HCT116 (cell line): Measurements from ENCODE around the gene KANK2. TPM values are rescaled to one million over a fixed set of nuclear protein-coding genes. Genes with fewer than 3 reads are reported as not detected.

Experiments used
- ATAC-seq: fragments of 200-7000 bp; cut with Tn5 transposase; 2 replicates; pipeline ENCODE4 v1.9.1; 2020; ENCODE audit warnings: mild to moderate bottlenecking, moderate library complexity
- BruUV-seq: library from RNA; stranded (reverse); fragments of 400-500 nt; replicated peaks from 2 replicates; lab custom pipeline; 2021; lab: Mats Ljungman, UMichigan
- CTCF ChIA-PET: fragments of 300-600 bp; sonication (Branson Sonifier 250); formaldehyde crosslinking; loops from one replicate; lab custom pipeline; 2021; ENCODE audit warnings: antibody characterized with exemption; lab: Charles Lee
- POLR2A ChIA-PET: fragments of 300-600, 350-600 bp; sonication (Branson Sonifier 250); formaldehyde crosslinking; loops from one replicate; lab custom pipeline; 2021; ENCODE audit warnings: antibody characterized with exemption; lab: Charles Lee
- RAD21 ChIA-PET, 2 experiments: fragments of 300-600 bp; sonication (Branson Sonifier 250); formaldehyde crosslinking; loops; one replicate each; lab custom pipeline; 2023; ENCODE audit warnings: low total read pairs in 2 of 2; ENCODE audit not compliant: uncharacterized antibody in 2 of 2, unreplicated experiment in 2 of 2, low non-redundant PET in 1 of 2; lab: Charles Lee
- DNase-seq: peaks from one replicate; pipeline ENCODE4 v3.0.0-alpha.2; 2010; ENCODE audit warnings: low read depth, low spot score
- H2AFZ ChIP-seq: fragments of 200-600 bp; shearing (Covaris generic), sonication (generic); 2 replicates; pipeline ENCODE4 v1.6.1; 2017; ENCODE audit warnings: low read depth, mixed run types, mixed read lengths, antibody characterized with exemption, low read length; ENCODE audit not compliant: poor library complexity, severe bottlenecking
- H3K27ac ChIP-seq: 2 replicates; pipeline ENCODE4 v1.5.1; 2012; ENCODE audit warnings: low read depth, low read length
- H3K27me3 ChIP-seq: fragments of 200-600 bp; sonication (generic); 2 replicates; pipeline ENCODE4 v1.6.1; 2016; ENCODE audit warnings: mixed run types, low read length, mixed read lengths; ENCODE audit not compliant: insufficient read depth
- H3K36me3 ChIP-seq, 2 experiments: fragments of 200-500 bp in 1 of 2; fragments of 200-600 bp in 1 of 2; sonication (Bioruptor generic) in 1 of 2; sonication (generic) in 1 of 2; 2 replicates each; pipeline versions ENCODE4 v1.5.1 to v1.6.1; 2014 to 2016; ENCODE audit warnings: low read length in 2 of 2, inconsistent platforms in 1 of 2, mixed read lengths in 1 of 2, mixed run types in 1 of 2; ENCODE audit not compliant: insufficient read depth in 2 of 2, control insufficient read depth in 1 of 2
- H3K4me1 ChIP-seq, 2 experiments: fragments of 200-600 bp in 1 of 2; sonication (generic) in 1 of 2; 2 replicates each; pipeline versions ENCODE4 v1.5.1 to v1.6.1; 2012 to 2017; ENCODE audit warnings: low read length in 2 of 2, inconsistent platforms in 1 of 2, mild to moderate bottlenecking in 1 of 2, mixed read lengths in 1 of 2, mixed run types in 1 of 2, moderate library complexity in 1 of 2; ENCODE audit not compliant: insufficient read depth in 2 of 2, control insufficient read depth in 1 of 2
- H3K4me2 ChIP-seq: fragments of 200-600 bp; sonication (generic); 2 replicates; pipeline ENCODE4 v1.6.1; 2017; ENCODE audit warnings: mixed run types, low read length, mixed read lengths
- H3K4me3 ChIP-seq, 2 experiments: fragments of 200-600 bp in 1 of 2; sonication (generic) in 1 of 2; replicated peaks in 1 of 2; 2 replicates each; pipeline ENCODE4 v1.5.1; 2011 to 2016; ENCODE audit warnings: low read length in 2 of 2, control low read depth in 1 of 2, low read depth in 1 of 2, mild to moderate bottlenecking in 1 of 2, mixed read lengths in 1 of 2, mixed run types in 1 of 2
- H3K79me2 ChIP-seq: fragments of 200-600 bp; sonication (generic); 2 replicates; pipeline ENCODE4 v1.6.1; 2017; ENCODE audit warnings: mild to moderate bottlenecking, mixed run types, low read length, moderate library complexity, mixed read lengths; ENCODE audit not compliant: insufficient read depth
- H3K9ac ChIP-seq: fragments of 200-600 bp; sonication (generic); 2 replicates; pipeline ENCODE4 v1.6.1; 2016; ENCODE audit warnings: low read length, mixed read lengths
- H3K9me2 ChIP-seq: fragments of 200-600 bp; sonication (generic), shearing (Covaris generic); 2 replicates; pipeline ENCODE4 v1.6.1; 2017; ENCODE audit warnings: mixed run types, mild to moderate bottlenecking, moderate library complexity; ENCODE audit not compliant: insufficient read depth
- H3K9me3 ChIP-seq, 2 experiments: fragments of 200-500 bp in 1 of 2; fragments of 200-600 bp in 1 of 2; sonication (Bioruptor generic) in 1 of 2; sonication (generic) in 1 of 2; 2 replicates each; pipeline ENCODE4 v1.6.1; 2014 to 2017; ENCODE audit warnings: low read length in 2 of 2, mixed read lengths in 2 of 2, inconsistent platforms in 1 of 2, low read depth in 1 of 2, mild to moderate bottlenecking in 1 of 2, mixed run types in 1 of 2, moderate library complexity in 1 of 2; ENCODE audit not compliant: control insufficient read depth in 1 of 2, insufficient read depth in 1 of 2
- H4K20me1 ChIP-seq: fragments of 200-600 bp; sonication (generic), shearing (Covaris generic); 2 replicates; pipeline ENCODE4 v1.6.1; 2017; ENCODE audit warnings: mixed run types, mild to moderate bottlenecking, moderate library complexity; ENCODE audit not compliant: insufficient read depth
- CBX3 ChIP-seq: IDR thresholded peaks from 2 replicates; pipeline ENCODE4 v1.6.1; 2012; ENCODE audit warnings: low read depth
- CEBPB ChIP-seq: IDR thresholded peaks from 2 replicates; pipeline ENCODE4 v1.6.1; 2012; ENCODE audit warnings: low read depth
- EZH2 ChIP-seq: fragments of 200-600 bp; sonication (generic); IDR thresholded peaks from 2 replicates; pipeline ENCODE4 v1.6.1; 2017; ENCODE audit warnings: antibody characterized with exemption, mixed run types
- EZH2phosphoT487 ChIP-seq: fragments of 200-600 bp; IDR thresholded peaks from 2 replicates; pipeline ENCODE4 v1.6.1; 2018; ENCODE audit warnings: antibody characterized with exemption, borderline replicate concordance
- FOSL1 ChIP-seq: IDR thresholded peaks from 2 replicates; pipeline ENCODE4 v1.6.1; 2012; ENCODE audit warnings: low read depth
- JUND ChIP-seq: IDR thresholded peaks from 2 replicates; pipeline ENCODE4 v1.6.1; 2012
- POLR2A ChIP-seq: IDR thresholded peaks from 2 replicates; pipeline ENCODE4 v1.7.0; 2011; ENCODE audit warnings: borderline replicate concordance; ENCODE audit not compliant: insufficient read depth, insufficient read length; ENCODE audit errors: extremely low read depth
- POLR2AphosphoS5 ChIP-seq: IDR thresholded peaks from 2 replicates; pipeline ENCODE4 v1.6.1; 2011; ENCODE audit warnings: mild to moderate bottlenecking, low read depth, low read length, moderate library complexity
- SIN3A ChIP-seq: IDR thresholded peaks from 2 replicates; pipeline ENCODE4 v1.6.1; 2012; ENCODE audit warnings: low read depth
- SP1 ChIP-seq: IDR thresholded peaks from 2 replicates; pipeline ENCODE4 v1.6.1; 2012; ENCODE audit warnings: low read depth
- SRF ChIP-seq: IDR thresholded peaks from 2 replicates; pipeline ENCODE4 v1.6.1; 2012; ENCODE audit warnings: low read depth
- TCF7L2 ChIP-seq: IDR thresholded peaks from 2 replicates; pipeline ENCODE4 v1.7.0; 2011; ENCODE audit warnings: borderline replicate concordance, inconsistent platforms; ENCODE audit not compliant: insufficient read depth, insufficient read length; ENCODE audit errors: extremely low read depth
- YY1 ChIP-seq: IDR thresholded peaks from 2 replicates; pipeline ENCODE4 v1.6.1; 2011; ENCODE audit warnings: low read length, low read depth, moderate library complexity, mild to moderate bottlenecking; ENCODE audit not compliant: insufficient replicate concordance; ENCODE audit errors: extremely low read depth
- ZBTB33 ChIP-seq: IDR thresholded peaks from 2 replicates; pipeline ENCODE4 v1.6.1; 2011; ENCODE audit warnings: mild to moderate bottlenecking, low read length, moderate library complexity; ENCODE audit not compliant: insufficient replicate concordance; ENCODE audit errors: extremely low read depth
- ZFX ChIP-seq: fragments of 450-650 bp; IDR thresholded peaks from 2 replicates; pipeline ENCODE4 v1.6.1; 2017
- ZNF274 ChIP-seq: fragments of 200-500 bp; sonication (Bioruptor generic); IDR thresholded peaks from 2 replicates; pipeline ENCODE4 v1.6.1; 2014; ENCODE audit warnings: mild to moderate bottlenecking, low read depth, low read length, inconsistent platforms
- intact Hi-C: fragments of 100-400 bp; cut with micrococcal nuclease; formaldehyde crosslinking; loops from 2 replicates; pipeline ENCODE4 v1.10.0; 2022
- total RNA-seq: library from RNA; stranded (reverse); gene quantifications from one replicate; pipeline ENCODE4 v1.2.1, GENCODE V29; 2021; ENCODE audit not compliant: unreplicated experiment

KANK2 gene
- total RNA-seq, 1 experiment from 2014 or later, result 43.6 TPM

GRCh38 chr19:11237321-11237720, 40.0 kb upstream of the KANK2 start:
- Histone ChIP-seq H3K9me3 (no peaks in the 10 kb centered on the region), H3K36me3 (peaks cover 3 to 7% of the 10 kb centered on the region in 2 experiments; a peak in 2 of 4 replicates), H3K4me1 (no peaks in the 10 kb centered on the region)
- ChIA-PET CTCF (no interaction called here), RAD21 (no interaction called here)
- no peak for DNase-seq
- TF ChIP-seq SIN3A, result no peak
- TF ChIP-seq POLR2A, result no peak
- no peak for TF ChIP-seq ZFX
- no peak for TF ChIP-seq POLR2AphosphoS5
- TF ChIP-seq CBX3, result no peak
- TF ChIP-seq, all 23 proteins: peak for 0
- no peak overlapping the region for H3K27ac ChIP-seq
- no peaks in the 10 kb centered on the region for H3K9me2 ChIP-seq
- no peak overlapping the region for H3K9ac ChIP-seq
- H3K4me2 ChIP-seq, result no peak overlapping the region
- no peaks in the 10 kb centered on the region for H4K20me1 ChIP-seq
- POLR2A ChIA-PET, result no interaction called here
- no peaks in the 10 kb centered on the region for H3K27me3 ChIP-seq
- no peaks in the 10 kb centered on the region for H3K79me2 ChIP-seq
- no TSS peak for BruUV-seq
- no peak for ATAC-seq
- H2AFZ ChIP-seq, result no peak overlapping the region
- intact Hi-C loops, result no loop called here
- H3K4me3 ChIP-seq, result no peak overlapping the region

GRCh38 chr19:11236324-11237301, 39.3 kb upstream of the KANK2 start:
- Histone ChIP-seq H4K20me1 (no peaks in the 10 kb centered on the region), H3K9me3 (no peaks in the 10 kb centered on the region), H3K36me3 (peaks cover 3 to 6% of the 10 kb centered on the region in 2 experiments; a peak in 2 of 4 replicates), H3K9ac (no peak overlapping the region), H2AFZ (no peak overlapping the region), H3K79me2 (no peaks in the 10 kb centered on the region), H3K4me3 (no peak overlapping the region), H3K9me2 (no peaks in the 10 kb centered on the region), H3K27ac (no peak overlapping the region), H3K27me3 (no peaks in the 10 kb centered on the region), H3K4me2 (no peak overlapping the region), H3K4me1 (no peaks in the 10 kb centered on the region)
- CTCF ChIA-PET, result no interaction called here
- no TSS peak for BruUV-seq
- DNase-seq, result no peak
- ATAC-seq, result no peak
- TF ChIP-seq FOSL1 (no peak), EZH2phosphoT487 (no peak), CEBPB (no peak), ZFX (no peak), SP1 (no peak), ZBTB33 (no peak), TCF7L2 (no peak), SRF (no peak), YY1 (no peak), ZNF274 (no peak), EZH2 (no peak), JUND (no peak)
- POLR2A ChIA-PET, result no interaction called here
- RAD21 ChIA-PET, result no interaction called here
- intact Hi-C loops, result no loop called here
